HepG2 (cell line): Measurements from ENCODE around the gene DLG1. TPM values are rescaled to one million over a fixed set of nuclear protein-coding genes. Genes with fewer than 3 reads are reported as not detected.
A peak's percentile ranks its signal among the peaks of the same experiment; 100 is the strongest.

Source experiments
- ATAC-seq: fragments of 200-7000 bp; cut with Tn5 transposase; 3 replicates; pipeline ENCODE4 v1.9.1; 2020; ENCODE audit warnings: mild to moderate bottlenecking, moderate library complexity
- BruUV-seq: library from RNA; stranded (reverse); fragments of 400-500 nt; replicated peaks from 2 replicates; lab custom pipeline; 2021; lab: Mats Ljungman, UMichigan
- CTCF ChIA-PET: fragments of 300-600 bp; formaldehyde crosslinking; extraction: SDS; loops from one replicate; lab custom pipeline; 2021; ENCODE audit warnings: low total read pairs, inconsistent platforms, low intra/inter-chr PET ratio; lab: Yijun Ruan, JAX
- POLR2A ChIA-PET: fragments of 350-600 bp; sonication (Branson Sonifier 250); formaldehyde crosslinking; loops from one replicate; lab custom pipeline; 2020; ENCODE audit warnings: antibody characterized with exemption, inconsistent platforms; lab: Yijun Ruan, JAX
- DNase-seq: peaks from one replicate; pipeline ENCODE4 v3.0.0-alpha.2; 2015; ENCODE audit warnings: low spot score
- FAIRE-seq: peaks from 3 replicates; lab custom pipeline; 2011; peaks lifted over from hg19 to GRCh38; lab: Jason Lieb, UNC
- H2AFZ ChIP-seq: one replicate; pipeline ENCODE4 v1.6.1; 2011; ENCODE audit warnings: low read length, inconsistent platforms
- H3K27ac ChIP-seq: fragments of 300-600 bp; 3 replicates; pipeline ENCODE4 v1.8.0; 2011; ENCODE audit warnings: mixed run types, mild to moderate bottlenecking, mixed read lengths, low read length, inconsistent platforms; ENCODE audit not compliant: insufficient read depth; ENCODE audit errors: extremely low read length
- H3K27me3 ChIP-seq, 2 experiments: fragments of 200-600 bp in 1 of 2; 2 replicates in 1 of 2; 3 replicates in 1 of 2; pipeline versions ENCODE4 v1.6.0 to v1.8.0; 2011; ENCODE audit warnings: low read length in 2 of 2, mild to moderate bottlenecking in 2 of 2, moderate library complexity in 2 of 2, inconsistent platforms in 1 of 2; ENCODE audit not compliant: insufficient read depth in 2 of 2, control insufficient read depth in 1 of 2
- H3K36me3 ChIP-seq, 2 experiments: fragments of 200-600 bp in 1 of 2; replicated peaks in 1 of 2; 2 replicates in 1 of 2; 3 replicates in 1 of 2; pipeline versions ENCODE4 v1.5.1 to v1.8.0; 2011; ENCODE audit warnings: low read length in 2 of 2, inconsistent platforms in 1 of 2; ENCODE audit not compliant: insufficient read depth in 2 of 2, control insufficient read depth in 1 of 2
- H3K4me1 ChIP-seq: 2 replicates; pipeline ENCODE4 v1.5.1; 2012; ENCODE audit warnings: low read length, inconsistent platforms; ENCODE audit not compliant: insufficient read depth
- H3K4me2 ChIP-seq: 2 replicates; pipeline ENCODE4 v1.6.0; 2011; ENCODE audit warnings: low read depth, low read length, inconsistent platforms
- H3K4me3 ChIP-seq, 3 experiments: fragments of 200-600 bp in 1 of 3; sonication (generic), shearing (Covaris generic) in 1 of 3; replicated peaks in 1 of 3; 2 replicates each; pipeline ENCODE4 v1.5.1; 2011 to 2016; ENCODE audit warnings: low read length in 3 of 3, inconsistent platforms in 2 of 3, low read depth in 2 of 3, mild to moderate bottlenecking in 2 of 3, control low read depth in 1 of 3, mixed read lengths in 1 of 3; ENCODE audit not compliant: insufficient read depth in 1 of 3
- H3K79me2 ChIP-seq: one replicate; pipeline ENCODE4 v1.6.1; 2011; ENCODE audit warnings: low read length, inconsistent platforms; ENCODE audit not compliant: insufficient read depth
- H3K9ac ChIP-seq: 2 replicates; pipeline ENCODE4 v1.6.0; 2011; ENCODE audit warnings: mild to moderate bottlenecking, low read depth, low read length, inconsistent platforms; ENCODE audit not compliant: insufficient read depth
- H3K9me3 ChIP-seq: 2 replicates; pipeline ENCODE4 v1.5.1; 2012; ENCODE audit warnings: mild to moderate bottlenecking, low read length
- H4K20me1 ChIP-seq: 2 replicates; pipeline ENCODE4 v1.6.0; 2011; ENCODE audit warnings: inconsistent platforms, mild to moderate bottlenecking, low read length, moderate library complexity; ENCODE audit not compliant: insufficient read depth
- AGO1 ChIP-seq: fragments of 200-400 bp; formaldehyde crosslinking; IDR thresholded peaks from 2 replicates; pipeline ENCODE4 v1.6.1; 2017; ENCODE audit warnings: mild to moderate bottlenecking, low read depth, low read length, moderate library complexity; ENCODE audit not compliant: poor library complexity, severe bottlenecking
- CTCF ChIP-seq: sonication (generic); formaldehyde crosslinking; IDR thresholded peaks from 2 replicates; pipeline ENCODE4 v1.5.0; 2020; ENCODE audit warnings: mild to moderate bottlenecking, missing genetic modification reagents, moderate library complexity
- EZH2 ChIP-seq: conservative IDR thresholded peaks from 2 replicates; pipeline ENCODE4 v1.6.1; 2012; ENCODE audit warnings: mild to moderate bottlenecking, low read depth, low read length, moderate library complexity
- FOXP4 ChIP-seq: sonication (generic); formaldehyde crosslinking; IDR thresholded peaks from 2 replicates; pipeline ENCODE4 v1.4.0; 2020; ENCODE audit warnings: missing genetic modification reagents
- HOXA3 ChIP-seq: sonication (generic); formaldehyde crosslinking; IDR thresholded peaks from 2 replicates; pipeline ENCODE4 v1.5.0; 2020; ENCODE audit warnings: missing genetic modification reagents
- IRX3 ChIP-seq: sonication (generic); formaldehyde crosslinking; IDR thresholded peaks from 2 replicates; pipeline ENCODE4 v1.8.1; 2023; ENCODE audit warnings: mild to moderate bottlenecking, low read depth, missing genetic modification reagents, borderline replicate concordance
- NFATC3 ChIP-seq: sonication (generic); formaldehyde crosslinking; IDR thresholded peaks from 2 replicates; pipeline ENCODE4 v1.5.1; 2020; ENCODE audit warnings: mild to moderate bottlenecking, missing genetic modification reagents
- SMARCE1 ChIP-seq: fragments of 450-650 bp; IDR thresholded peaks from 2 replicates; pipeline ENCODE4 v1.6.1; 2017; ENCODE audit warnings: borderline replicate concordance
- STAG1 ChIP-seq: sonication (generic); formaldehyde crosslinking; IDR thresholded peaks from 2 replicates; pipeline ENCODE4 v1.4.0; 2020; ENCODE audit warnings: missing genetic modification reagents
- TGIF2 ChIP-seq: IDR thresholded peaks from 2 replicates; pipeline ENCODE4 v1.6.1; 2016; ENCODE audit warnings: control low read depth, missing compliant biosample characterization
- ZBTB34 ChIP-seq: sonication (generic); formaldehyde crosslinking; IDR thresholded peaks from 2 replicates; pipeline ENCODE4 v1.8.0; 2022; ENCODE audit warnings: mild to moderate bottlenecking, missing genetic modification reagents
- ZNF253 ChIP-seq: sonication (generic); formaldehyde crosslinking; IDR thresholded peaks from 2 replicates; pipeline ENCODE4 v1.8.0; 2022; ENCODE audit warnings: mild to moderate bottlenecking, missing genetic modification reagents, borderline replicate concordance
- ZNF446 ChIP-seq: sonication (generic); formaldehyde crosslinking; IDR thresholded peaks from 2 replicates; pipeline ENCODE4 v1.5.0; 2020; ENCODE audit warnings: mild to moderate bottlenecking, missing genetic modification reagents
- ZNF749 ChIP-seq: sonication (generic); formaldehyde crosslinking; IDR thresholded peaks from 2 replicates; pipeline ENCODE4 v1.8.0; 2022; ENCODE audit warnings: mild to moderate bottlenecking, missing genetic modification reagents, moderate library complexity, borderline replicate concordance
- ZNF773 ChIP-seq: sonication (generic); formaldehyde crosslinking; IDR thresholded peaks from 2 replicates; pipeline ENCODE4 v1.4.0; 2020; ENCODE audit warnings: missing genetic modification reagents, borderline replicate concordance
- ZSCAN21 ChIP-seq: sonication (generic); formaldehyde crosslinking; IDR thresholded peaks from 2 replicates; pipeline ENCODE4 v1.8.0; 2022; ENCODE audit warnings: mild to moderate bottlenecking, missing genetic modification reagents, moderate library complexity, borderline replicate concordance
- WGBS: methylation state at CpG from one replicate; pipeline ENCODE4 v1.1.6; 2017; ENCODE audit warnings: low lambda C conversion rate; 5-methylcytosine and 5-hydroxymethylcytosine counted together
- in situ Hi-C: cut with HindIII; loops from 2 replicates; pipeline ENCODE4 v1.10.0; 2017; ENCODE audit warnings: low pct_unique_long_range_greater_than_20kb; ENCODE audit not compliant: extremely low pct_ligation_motif_present
- intact Hi-C: fragments of 100-400 bp; cut with micrococcal nuclease; formaldehyde crosslinking; loops from one replicate; pipeline ENCODE4 v1.10.0; 2022; ENCODE audit not compliant: unreplicated experiment
- polyA plus RNA-seq, 8 experiments: library from polyadenylated mRNA; depleted of rRNA in 3 of 8; stranded (reverse) in 7 of 8; unstranded in 1 of 8; fragments of >200 nt; fragmentation: Illumina TruSeq in 4 of 8; extraction: Trizol in 4 of 8; gene quantifications; 2 replicates each; pipeline versions ENCODE4 v1.2.1 to v1.2.3, GENCODE V29; 2011 to 2016; ENCODE audit warnings: low read depth in 4 of 8, missing spikeins in 1 of 8, mixed read lengths in 1 of 8; ENCODE audit not compliant: insufficient read depth in 1 of 8
- total RNA-seq, 5 experiments: library from RNA; depleted of rRNA; stranded (reverse); fragments of >200 nt; fragmentation: Illumina TruSeq; extraction: Trizol; gene quantifications; 2 replicates each; pipeline ENCODE4 v1.2.3, GENCODE V29; 2016; ENCODE audit warnings: low read depth in 1 of 5
- TF ChIP-seq, protein P1 (sequence below): sonication (generic); formaldehyde crosslinking; IDR thresholded peaks from 2 replicates; pipeline ENCODE4 v1.5.1; 2020; ENCODE audit warnings: mild to moderate bottlenecking, missing genetic modification reagents, moderate library complexity

Gene DLG1
- total and polyA plus RNA-seq, 2 of the 13 experiments (the other 11 are each of a cell fraction or from before 2014, with no cell fraction given) = 30.5 to 104 TPM

- TF ChIP-seq SMARCE1 (no peak), IRX3 (CRISPR knock-in tag) (no peak), CTCF (CRISPR knock-in tag) (peak; percentile 62), NFATC3 (CRISPR knock-in tag) (no peak), STAG1 (peak; percentile 83), ZBTB34 (CRISPR knock-in tag) (no peak)
- TF ChIP-seq, protein P1, sequence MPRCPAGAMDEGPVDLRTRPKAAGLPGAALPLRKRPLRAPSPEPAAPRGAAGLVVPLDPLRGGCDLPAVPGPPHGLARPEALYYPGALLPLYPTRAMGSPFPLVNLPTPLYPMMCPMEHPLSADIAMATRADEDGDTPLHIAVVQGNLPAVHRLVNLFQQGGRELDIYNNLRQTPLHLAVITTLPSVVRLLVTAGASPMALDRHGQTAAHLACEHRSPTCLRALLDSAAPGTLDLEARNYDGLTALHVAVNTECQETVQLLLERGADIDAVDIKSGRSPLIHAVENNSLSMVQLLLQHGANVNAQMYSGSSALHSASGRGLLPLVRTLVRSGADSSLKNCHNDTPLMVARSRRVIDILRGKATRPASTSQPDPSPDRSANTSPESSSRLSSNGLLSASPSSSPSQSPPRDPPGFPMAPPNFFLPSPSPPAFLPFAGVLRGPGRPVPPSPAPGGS = no peak
- TF ChIP-seq, all 625 proteins: peak for 5
Observed at GRCh38 chr3:197224034-197224444, 74.4 kb downstream of the DLG1 start (continued).

DNA sequence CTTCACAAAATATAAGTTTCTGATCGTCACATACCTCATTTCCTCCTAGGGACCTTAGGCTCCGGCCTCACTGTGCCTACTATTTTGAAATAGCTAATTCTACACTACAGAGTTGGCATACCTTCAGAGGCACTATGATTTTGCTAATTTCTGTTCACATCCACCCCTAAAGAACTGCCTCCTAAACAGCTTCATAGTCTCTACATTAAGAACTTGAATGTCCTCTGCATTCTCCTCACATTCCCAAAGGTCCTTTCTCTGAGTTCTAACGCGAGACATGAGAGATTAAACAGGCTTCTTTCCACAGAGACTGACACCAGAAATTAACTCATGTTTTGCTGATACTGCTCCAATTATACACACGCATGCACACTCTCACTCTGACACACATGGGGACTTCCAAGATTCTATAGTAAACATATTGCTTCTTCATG, 75.5 kb downstream of the DLG1 start:
- Histone ChIP-seq H3K36me3 (no peaks in the 10 kb centered on the region; a peak in 1 of 5 replicates), H3K4me2 (no peak overlapping the region), H2AFZ (no peak overlapping the region), H3K27ac (no peak overlapping the region), H3K9me3 (no peaks in the 10 kb centered on the region), H3K9ac (no peak overlapping the region), H3K27me3 (no peaks in the 10 kb centered on the region), H3K4me1 (peaks cover 19% of the 10 kb centered on the region), H3K79me2 (peaks cover 95% of the 10 kb centered on the region), H3K4me3 (no peak overlapping the region), H4K20me1 (peaks cover 7% of the 10 kb centered on the region; the same call in 1 of the 2 replicates)
- in situ Hi-C loops (no loop called here), intact Hi-C loops (no loop called here)
- POLR2A ChIA-PET = no interaction called here
- DNase-seq (no peak), ATAC-seq (no peak), FAIRE-seq (no peak)
- 95% methylated on average over 5 of the region's 5 CpGs for WGBS
- CTCF ChIA-PET = interaction anchor here (2.2 kb wide), 1 partner anchor 287 kb away, joined by 12 read pairs; no protein-coding TSS in a partner anchor
- no TSS peak for BruUV-seq
- TF ChIP-seq ZNF773 (CRISPR knock-in tag) (no peak), ZNF749 (no peak), HOXA3 (CRISPR knock-in tag) (no peak), ZNF253 (CRISPR knock-in tag) (no peak), ZNF446 (CRISPR knock-in tag) (no peak), EZH2 (no peak), ZSCAN21 (CRISPR knock-in tag) (no peak), FOXP4 (CRISPR knock-in tag) (no peak), AGO1 (no peak), TGIF2 (no peak)
